H1 (cell line): ENCODE measurements around the gene CTSA. TPM values are rescaled to one million over a fixed set of nuclear protein-coding genes. Genes with fewer than 3 reads are reported as not detected.
A peak's percentile ranks its signal among the peaks of the same experiment; 100 is the strongest.

ENCODE experiments used
- CTCF ChIA-PET: fragments of 300-600 bp; sonication (Branson Sonifier 250); formaldehyde crosslinking; loops from one replicate; lab custom pipeline; 2021; ENCODE audit not compliant: partially characterized antibody; lab: Charles Lee
- POLR2A ChIA-PET: fragments of 300-600 bp; sonication (Branson Sonifier 250); formaldehyde crosslinking; loops from one replicate; lab custom pipeline; 2021; ENCODE audit warnings: inconsistent platforms; ENCODE audit not compliant: partially characterized antibody; lab: Charles Lee
- DNase-seq, 2 experiments: peaks; one replicate each; pipeline versions ENCODE4 v3.0.0 to v3.0.0-alpha.2; 2010 to 2022; ENCODE audit warnings: low spot score in 2 of 2, low read depth in 1 of 2, mixed read lengths in 1 of 2
- FAIRE-seq: peaks from 2 replicates; lab custom pipeline; 2011; peaks lifted over from hg19 to GRCh38; lab: Jason Lieb, UNC
- H2AFZ ChIP-seq: 2 replicates; pipeline ENCODE4 v1.8.1; 2012; ENCODE audit warnings: low read length, inconsistent platforms
- H2AK5ac ChIP-seq: 2 replicates; pipeline ENCODE4 v1.6.1; 2013; ENCODE audit warnings: low read depth, low read length
- H2BK120ac ChIP-seq: replicated peaks from 2 replicates; pipeline ENCODE3; 2013; ENCODE audit warnings: low read depth, low read length, inconsistent platforms
- H2BK12ac ChIP-seq: 2 replicates; pipeline ENCODE4 v1.6.1; 2013; ENCODE audit warnings: low read depth, low read length
- H2BK15ac ChIP-seq: 2 replicates; pipeline ENCODE4 v1.6.1; 2013; ENCODE audit warnings: low read length
- H2BK20ac ChIP-seq: 2 replicates; pipeline ENCODE4 v1.6.1; 2013; ENCODE audit warnings: low read length
- H2BK5ac ChIP-seq: 2 replicates; pipeline ENCODE4 v1.6.1; 2013; ENCODE audit warnings: low read depth, low read length
- H3K14ac ChIP-seq: 2 replicates; pipeline ENCODE4 v1.6.1; 2013; ENCODE audit warnings: inconsistent platforms; ENCODE audit not compliant: insufficient read length
- H3K18ac ChIP-seq: 2 replicates; pipeline ENCODE4 v1.6.1; 2013; ENCODE audit warnings: low read length; ENCODE audit errors: extremely low read depth
- H3K23ac ChIP-seq: 2 replicates; pipeline ENCODE4 v1.6.1; 2013; ENCODE audit warnings: inconsistent platforms; ENCODE audit not compliant: insufficient read length
- H3K23me2 ChIP-seq: 2 replicates; pipeline ENCODE4 v1.6.1; 2013; ENCODE audit warnings: low read depth, low read length
- H3K27ac ChIP-seq: 2 replicates; pipeline ENCODE4 v1.6.1; 2011; ENCODE audit warnings: low read depth, low read length, inconsistent platforms
- H3K27me3 ChIP-seq, 4 experiments: replicated peaks in 1 of 4; 1 replicate in 1 of 4; 2 replicates in 3 of 4; pipeline versions ENCODE4 v1.6.1 to v1.8.1; 2011 to 2013; ENCODE audit warnings: low read length in 3 of 4, mild to moderate bottlenecking in 3 of 4, inconsistent platforms in 2 of 4, mixed read lengths in 2 of 4, moderate library complexity in 1 of 4; ENCODE audit not compliant: control insufficient read depth in 3 of 4, insufficient read depth in 3 of 4; ENCODE audit errors: extremely low read depth in 1 of 4
- H3K36me3 ChIP-seq, 4 experiments: 2 replicates each; pipeline versions ENCODE4 v1.6.1 to v1.8.1; 2011 to 2013; ENCODE audit warnings: mild to moderate bottlenecking in 4 of 4, low read length in 3 of 4, moderate library complexity in 2 of 4, control low read depth in 1 of 4, inconsistent platforms in 1 of 4; ENCODE audit not compliant: insufficient read depth in 4 of 4, control insufficient read depth in 2 of 4
- H3K4ac ChIP-seq: replicated peaks from 2 replicates; pipeline ENCODE3; 2013; ENCODE audit warnings: low read length, low read depth, mixed read lengths, inconsistent platforms; ENCODE audit not compliant: insufficient read length
- H3K4me1 ChIP-seq, 4 experiments: replicated peaks in 1 of 4; 1 replicate in 1 of 4; 2 replicates in 3 of 4; pipeline versions ENCODE4 v1.6.1 to v1.8.1; 2011 to 2013; ENCODE audit warnings: low read length in 3 of 4, inconsistent platforms in 2 of 4, mixed read lengths in 1 of 4; ENCODE audit not compliant: insufficient read depth in 4 of 4, control insufficient read depth in 3 of 4
- H3K4me2 ChIP-seq, 2 experiments: 2 replicates each; pipeline versions ENCODE4 v1.6.1 to v1.8.1; 2011 to 2013; ENCODE audit warnings: low read depth in 2 of 2, low read length in 2 of 2, control low read depth in 1 of 2, inconsistent platforms in 1 of 2, mild to moderate bottlenecking in 1 of 2; ENCODE audit not compliant: insufficient read depth in 1 of 2
- H3K4me3 ChIP-seq, 4 experiments: fragments of 200-600, 300-600 bp in 1 of 4; sonication (generic), shearing (Covaris generic), sonication (Bioruptor Twin) in 1 of 4; 2 replicates each; pipeline versions ENCODE4 v1.5.1 to v1.8.1; 2011 to 2016; ENCODE audit warnings: low read length in 4 of 4, low read depth in 3 of 4, control low read depth in 2 of 4, inconsistent platforms in 2 of 4, mild to moderate bottlenecking in 2 of 4, mixed read lengths in 1 of 4, moderate library complexity in 1 of 4; ENCODE audit not compliant: insufficient read depth in 2 of 4; ENCODE audit errors: extremely low read depth in 1 of 4
- H3K56ac ChIP-seq: replicated peaks from 2 replicates; pipeline ENCODE3; 2013; ENCODE audit warnings: low read depth, mild to moderate bottlenecking, mixed read lengths, low read length, inconsistent platforms; ENCODE audit not compliant: insufficient read length
- H3K79me1 ChIP-seq: 2 replicates; pipeline ENCODE4 v1.6.1; 2013; ENCODE audit warnings: low read depth, low read length, control low read depth
- H3K79me2 ChIP-seq, 2 experiments: 2 replicates each; pipeline versions ENCODE4 v1.6.1 to v1.8.1; 2012 to 2013; ENCODE audit warnings: low read length in 2 of 2, mild to moderate bottlenecking in 2 of 2, inconsistent platforms in 1 of 2; ENCODE audit not compliant: insufficient read depth in 2 of 2, control insufficient read depth in 1 of 2
- H3K9ac ChIP-seq, 4 experiments: replicated peaks in 1 of 4; 1 replicate in 1 of 4; 2 replicates in 3 of 4; pipeline versions ENCODE4 v1.6.1 to v1.8.1; 2011 to 2013; ENCODE audit warnings: low read depth in 3 of 4, low read length in 3 of 4, control low read depth in 2 of 4, mild to moderate bottlenecking in 2 of 4, moderate library complexity in 2 of 4, inconsistent platforms in 1 of 4; ENCODE audit errors: extremely low read depth in 1 of 4
- H3K9me3 ChIP-seq, 2 experiments: 2 replicates each; pipeline versions ENCODE4 v1.6.1 to v1.8.1; 2012 to 2013; ENCODE audit warnings: mild to moderate bottlenecking in 2 of 2, moderate library complexity in 2 of 2, control low read depth in 1 of 2, inconsistent platforms in 1 of 2, low read depth in 1 of 2, low read length in 1 of 2, mixed read lengths in 1 of 2; ENCODE audit not compliant: insufficient read depth in 2 of 2
- H4K20me1 ChIP-seq, 2 experiments: replicated peaks in 1 of 2; 2 replicates each; pipeline versions ENCODE3 to v1.8.1; 2011 to 2013; ENCODE audit warnings: inconsistent platforms in 2 of 2, low read length in 2 of 2, mild to moderate bottlenecking in 1 of 2; ENCODE audit not compliant: insufficient read depth in 2 of 2, control insufficient read depth in 1 of 2
- H4K5ac ChIP-seq: 2 replicates; pipeline ENCODE4 v1.6.1; 2013; ENCODE audit warnings: low read length, low read depth, mixed read lengths, inconsistent platforms; ENCODE audit not compliant: insufficient read length
- H4K8ac ChIP-seq: 2 replicates; pipeline ENCODE4 v1.8.0; 2013; ENCODE audit warnings: mild to moderate bottlenecking, moderate library complexity, low read length, inconsistent platforms; ENCODE audit not compliant: insufficient read depth; ENCODE audit errors: extremely low read depth
- H4K91ac ChIP-seq: replicated peaks from 2 replicates; pipeline ENCODE3; 2013; ENCODE audit warnings: low read length, mixed read lengths, inconsistent platforms; ENCODE audit not compliant: insufficient read length
- BACH1 ChIP-seq: IDR thresholded peaks from 2 replicates; pipeline ENCODE4 v1.6.1; 2012; ENCODE audit warnings: low read length, improper control_type of control experiment
- GABPA ChIP-seq: IDR thresholded peaks from 2 replicates; pipeline ENCODE4 v1.6.1; 2011; ENCODE audit warnings: mild to moderate bottlenecking, low read length, moderate library complexity, borderline replicate concordance; ENCODE audit not compliant: insufficient read depth
- MAX ChIP-seq: IDR thresholded peaks from 2 replicates; pipeline ENCODE4 v1.6.1; 2012; ENCODE audit warnings: inconsistent platforms
- RFX5 ChIP-seq: IDR thresholded peaks from 2 replicates; pipeline ENCODE4 v1.6.1; 2011; ENCODE audit warnings: low read depth, low read length, improper control_type of control experiment, borderline replicate concordance
- SP4 ChIP-seq: IDR thresholded peaks from 2 replicates; pipeline ENCODE4 v1.6.1; 2012; ENCODE audit warnings: low read length, inconsistent platforms
- TBP ChIP-seq: IDR thresholded peaks from 2 replicates; pipeline ENCODE4 v1.6.1; 2011; ENCODE audit warnings: low read depth, low read length, improper control_type of control experiment
- WGBS, 2 experiments: shearing (Covaris generic) in 1 of 2; methylation state at CpG; one replicate each; pipeline versions ENCODE4 v1.1.6 to v1.1.7; 2013 to 2015; ENCODE audit warnings: low lambda C conversion rate in 2 of 2, mixed read lengths in 2 of 2, inconsistent platforms in 1 of 2, low coverage in 1 of 2, missing lambda C conversion rate in 1 of 2; ENCODE audit not compliant: insufficient replicate concordance in 2 of 2, insufficient coverage in 1 of 2, insufficient read length in 1 of 2; ENCODE audit errors: extremely low coverage in 1 of 2, missing lambda C conversion rate in 1 of 2; 5-methylcytosine and 5-hydroxymethylcytosine counted together
- polyA plus RNA-seq, 7 experiments: library from polyadenylated mRNA; depleted of rRNA in 3 of 7; stranded (reverse) in 5 of 7; unstranded in 2 of 7; fragments of >200 nt in 5 of 7; fragments of 200-250 nt in 2 of 7; gene quantifications; 1 replicate in 5 of 7; 2 replicates in 1 of 7; 4 replicates in 1 of 7; pipeline versions ENCODE4 v1.2.1 to v1.2.3, GENCODE V29; 2011 to 2013; ENCODE audit warnings: missing spikeins in 2 of 7, mixed read lengths in 2 of 7
- total RNA-seq: library from RNA; stranded (reverse); fragmentation: NEBNext Ultra II Directional; extraction: Animal tissue kit (Norgen Biotek cat#: 25700); gene quantifications from 2 replicates; pipeline ENCODE4 v1.2.1, GENCODE V29; 2021

CTSA gene
- total and polyA plus RNA-seq, 2 of the 8 experiments (the other 6 are each of a cell fraction or from before 2014, with no cell fraction given) = 49.7 to 74.0 TPM

GRCh38 chr20:45937765-45938164, 46.6 kb downstream of the CTSA start:
- CTCF ChIA-PET = interaction anchor here (1.0 to 3.6 kb wide), 8 partner anchors 11 to 138 kb away, joined by 3 to 17 read pairs (median 10); partner anchors contain the start of genes CTSA and NEURL2

More at GRCh38 chr20:45937765-45938164, 46.6 kb downstream of the CTSA start:
- no peak overlapping the region for H4K5ac ChIP-seq
- H3K4me2 ChIP-seq = peak overlapping the region in 1 of 2 experiments; percentile 41; a peak in 1 of 4 replicates
- no peaks in the 10 kb centered on the region; the same call in 1 of the 2 replicates for H3K79me1 ChIP-seq
- H4K20me1 ChIP-seq = peaks cover 0 to under 1% of the 10 kb centered on the region in 2 experiments
- no peak overlapping the region for H3K23ac ChIP-seq
- no peak overlapping the region for H2AFZ ChIP-seq
- POLR2A ChIA-PET = interaction anchor here (0.9 to 18.4 kb wide), 16 partner anchors 11 to 125 kb away, joined by 3 to 283 read pairs (median 5); partner anchors contain the start of genes CTSA, NEURL2, PLTP and SNX21
- DNase-seq = no peak
- no peak overlapping the region for H3K9ac ChIP-seq
- H3K56ac ChIP-seq = no peak overlapping the region
- no peak overlapping the region for H3K14ac ChIP-seq
- no peak overlapping the region for H3K27ac ChIP-seq
- no peak overlapping the region; the same call in 1 of the 2 replicates for H2BK12ac ChIP-seq
- H2AK5ac ChIP-seq = no peak overlapping the region
- peak overlapping the region; percentile 84; the same call in 1 of the 2 replicates for H2BK5ac ChIP-seq
- peaks cover 5 to 31% (median 14%) of the 10 kb centered on the region in 4 experiments for H3K4me1 ChIP-seq
- H3K27me3 ChIP-seq = no peaks in the 10 kb centered on the region
- peaks cover 8 to 35% (median 28%) of the 10 kb centered on the region in 4 experiments; a peak in 7 of 8 replicates for H3K36me3 ChIP-seq
- H3K23me2 ChIP-seq = peaks cover 3% of the 10 kb centered on the region; the same call in 1 of the 2 replicates
- no peak overlapping the region for H2BK15ac ChIP-seq
- peaks cover 0 to 22% of the 10 kb centered on the region in 2 experiments; a peak in 2 of 4 replicates for H3K79me2 ChIP-seq
- TF ChIP-seq RFX5 = no peak
- TF ChIP-seq SP4 = no peak
- TF ChIP-seq MAX = no peak
- no peak for TF ChIP-seq BACH1
- TF ChIP-seq GABPA = no peak
- no peak for TF ChIP-seq TBP
- H4K8ac ChIP-seq = no peak overlapping the region
- H3K18ac ChIP-seq = no peak overlapping the region
- no peaks in the 10 kb centered on the region for H3K9me3 ChIP-seq
- peak overlapping the region; percentile 5 for H4K91ac ChIP-seq
- WGBS, 2 experiments = 93% methylated on average over 2 of the region's 2 CpGs; no CpG with 5 or more reads in 1 of the 2 experiments
- FAIRE-seq = no peak
- H2BK120ac ChIP-seq = no peak overlapping the region
- no peak overlapping the region for H3K4me3 ChIP-seq
- no peak overlapping the region for H3K4ac ChIP-seq
- no peak overlapping the region for H2BK20ac ChIP-seq
